ENCODE measurements around the gene MUCL3.

- TF ChIP-seq, protein P1, sequence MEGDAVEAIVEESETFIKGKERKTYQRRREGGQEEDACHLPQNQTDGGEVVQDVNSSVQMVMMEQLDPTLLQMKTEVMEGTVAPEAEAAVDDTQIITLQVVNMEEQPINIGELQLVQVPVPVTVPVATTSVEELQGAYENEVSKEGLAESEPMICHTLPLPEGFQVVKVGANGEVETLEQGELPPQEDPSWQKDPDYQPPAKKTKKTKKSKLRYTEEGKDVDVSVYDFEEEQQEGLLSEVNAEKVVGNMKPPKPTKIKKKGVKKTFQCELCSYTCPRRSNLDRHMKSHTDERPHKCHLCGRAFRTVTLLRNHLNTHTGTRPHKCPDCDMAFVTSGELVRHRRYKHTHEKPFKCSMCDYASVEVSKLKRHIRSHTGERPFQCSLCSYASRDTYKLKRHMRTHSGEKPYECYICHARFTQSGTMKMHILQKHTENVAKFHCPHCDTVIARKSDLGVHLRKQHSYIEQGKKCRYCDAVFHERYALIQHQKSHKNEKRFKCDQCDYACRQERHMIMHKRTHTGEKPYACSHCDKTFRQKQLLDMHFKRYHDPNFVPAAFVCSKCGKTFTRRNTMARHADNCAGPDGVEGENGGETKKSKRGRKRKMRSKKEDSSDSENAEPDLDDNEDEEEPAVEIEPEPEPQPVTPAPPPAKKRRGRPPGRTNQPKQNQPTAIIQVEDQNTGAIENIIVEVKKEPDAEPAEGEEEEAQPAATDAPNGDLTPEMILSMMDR (conservative IDR thresholded peaks at IDR 0.05), result no peak
- TF ChIP-seq ZFX (IDR thresholded peaks at IDR 0.05), result no peak
Observed at GRCh38 chr6:30922447-30922852, 18.3 kb upstream of the MUCL3 start.

Data from C4-2B (cell line).